Lower leg skin (tissue), 4 donors: Measurements from ENCODE around the gene CCL23. TPM values are rescaled to one million over a fixed set of nuclear protein-coding genes. Genes with fewer than 3 reads are reported as not detected.

Experiments
- DNase-seq, 2 donors: peaks; one replicate each; pipeline ENCODE4 v3.0.0-alpha.2; 2019; ENCODE audit warnings: low spot score in 2 of 2
- H3K4me3 ChIP-seq: fragments of 200-600 bp; sonication (generic); 2 replicates; pipeline ENCODE4 v1.5.1; 2017; ENCODE audit warnings: mild to moderate bottlenecking, low read depth; ENCODE audit not compliant: poor library complexity, severe bottlenecking
- POLR2A ChIP-seq, 2 donors: fragments of 450-650 bp; IDR thresholded peaks; one replicate each; pipeline ENCODE4 v1.6.1; 2016 to 2017; ENCODE audit warnings: antibody characterized with exemption in 2 of 2, mild to moderate bottlenecking in 1 of 2, moderate library complexity in 1 of 2
- WGBS, 2 donors: methylation state at CpG; one replicate each; pipeline ENCODE4 v1.1.5; 2018; 5-methylcytosine and 5-hydroxymethylcytosine counted together
- intact Hi-C: fragments of 100-400 bp; cut with DNase I; formaldehyde crosslinking; loops from one replicate; pipeline ENCODE4 v1.15.0; 2023; ENCODE audit warnings: low total_unique reads
- total RNA-seq, 4 donors: library from RNA; depleted of rRNA; stranded (reverse); fragments of >200 nt; gene quantifications; one replicate each; pipeline ENCODE4 v1.1.0, GENCODE V29; 2016
- TF ChIP-seq, protein P1 (sequence below), 3 donors: fragments of 450-650 bp; IDR thresholded peaks; one replicate each; pipeline ENCODE4 v1.5.1; 2016; ENCODE audit warnings: antibody characterized with exemption in 3 of 3, mild to moderate bottlenecking in 3 of 3, moderate library complexity in 2 of 3

Gene CCL23
- total RNA-seq, 4 donors from 2014 or later: 0.95 to 11.2 (median 3.9) TPM; not detected in 1

DNA sequence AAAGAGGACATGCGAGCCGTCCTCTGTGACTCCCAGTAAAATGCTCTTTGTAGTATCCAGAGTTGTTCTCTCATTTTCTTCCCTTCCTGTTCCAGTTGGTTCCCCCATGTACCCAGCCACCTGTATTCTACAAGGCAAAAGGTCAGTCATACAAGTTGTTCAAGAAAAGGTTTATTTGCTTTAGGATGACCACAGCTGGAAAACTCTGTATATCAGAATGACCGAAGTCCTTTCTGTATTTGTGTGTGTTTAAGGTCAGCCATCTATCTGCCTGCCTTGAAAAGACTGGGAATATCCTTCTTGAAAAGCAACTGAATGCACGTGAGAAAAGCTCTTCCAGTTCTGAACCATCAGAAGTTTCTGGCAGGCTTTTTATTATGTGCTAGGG is 44.8 kb downstream of the CCL23 start:
- H3K4me3 ChIP-seq: no peak overlapping the region
- no peak for TF ChIP-seq POLR2A (IDR thresholded peaks at IDR 0.05)
- TF ChIP-seq, protein P1, sequence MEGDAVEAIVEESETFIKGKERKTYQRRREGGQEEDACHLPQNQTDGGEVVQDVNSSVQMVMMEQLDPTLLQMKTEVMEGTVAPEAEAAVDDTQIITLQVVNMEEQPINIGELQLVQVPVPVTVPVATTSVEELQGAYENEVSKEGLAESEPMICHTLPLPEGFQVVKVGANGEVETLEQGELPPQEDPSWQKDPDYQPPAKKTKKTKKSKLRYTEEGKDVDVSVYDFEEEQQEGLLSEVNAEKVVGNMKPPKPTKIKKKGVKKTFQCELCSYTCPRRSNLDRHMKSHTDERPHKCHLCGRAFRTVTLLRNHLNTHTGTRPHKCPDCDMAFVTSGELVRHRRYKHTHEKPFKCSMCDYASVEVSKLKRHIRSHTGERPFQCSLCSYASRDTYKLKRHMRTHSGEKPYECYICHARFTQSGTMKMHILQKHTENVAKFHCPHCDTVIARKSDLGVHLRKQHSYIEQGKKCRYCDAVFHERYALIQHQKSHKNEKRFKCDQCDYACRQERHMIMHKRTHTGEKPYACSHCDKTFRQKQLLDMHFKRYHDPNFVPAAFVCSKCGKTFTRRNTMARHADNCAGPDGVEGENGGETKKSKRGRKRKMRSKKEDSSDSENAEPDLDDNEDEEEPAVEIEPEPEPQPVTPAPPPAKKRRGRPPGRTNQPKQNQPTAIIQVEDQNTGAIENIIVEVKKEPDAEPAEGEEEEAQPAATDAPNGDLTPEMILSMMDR (IDR thresholded peaks at IDR 0.05): no peak
- no peak for DNase-seq
- 79 to 80% methylated on average over 4 of the region's 4 CpGs for WGBS, 2 donors
- intact Hi-C loops: no loop called here

DNA sequence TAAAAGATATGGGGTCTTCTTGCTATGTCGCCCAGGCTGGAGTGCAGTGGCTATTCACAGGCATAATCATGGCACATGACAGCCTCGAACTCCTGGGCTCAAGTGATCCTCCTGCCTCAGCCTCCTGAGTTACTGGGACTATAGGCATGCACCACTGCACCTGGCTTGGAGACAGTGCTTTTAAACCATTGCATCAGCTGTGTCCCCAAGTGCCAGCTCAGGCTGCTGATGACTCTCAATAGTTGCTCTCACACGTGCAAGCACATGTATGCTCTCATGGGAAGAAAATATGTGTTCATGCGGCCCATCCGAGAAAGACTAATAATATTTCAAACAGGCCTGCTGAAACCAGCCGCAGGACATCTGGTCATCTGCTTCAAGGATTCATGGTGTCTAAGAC is 45.2 kb downstream of the CCL23 start:
- intact Hi-C loops: no loop called here
- WGBS, 2 donors: 85 to 89% methylated on average over 6 of the region's 6 CpGs
- H3K4me3 ChIP-seq: no peak overlapping the region
- DNase-seq: peak in 1 of 2 donors; percentile 48
- TF ChIP-seq, protein P1 (IDR thresholded peaks at IDR 0.05): no peak
- no peak for TF ChIP-seq POLR2A (IDR thresholded peaks at IDR 0.05)

- no peak overlapping the region for H3K4me3 ChIP-seq
- WGBS, 2 donors: 79 to 83% methylated on average over 1 of the region's 1 CpG
- intact Hi-C loops: no loop called here
- DNase-seq: no peak
- no peak for TF ChIP-seq POLR2A (IDR thresholded peaks at IDR 0.05)
- TF ChIP-seq, protein P1 (IDR thresholded peaks at IDR 0.05): no peak
Observed at GRCh38 chr17:35972066-35972465, 45.7 kb downstream of the CCL23 start.

DNA sequence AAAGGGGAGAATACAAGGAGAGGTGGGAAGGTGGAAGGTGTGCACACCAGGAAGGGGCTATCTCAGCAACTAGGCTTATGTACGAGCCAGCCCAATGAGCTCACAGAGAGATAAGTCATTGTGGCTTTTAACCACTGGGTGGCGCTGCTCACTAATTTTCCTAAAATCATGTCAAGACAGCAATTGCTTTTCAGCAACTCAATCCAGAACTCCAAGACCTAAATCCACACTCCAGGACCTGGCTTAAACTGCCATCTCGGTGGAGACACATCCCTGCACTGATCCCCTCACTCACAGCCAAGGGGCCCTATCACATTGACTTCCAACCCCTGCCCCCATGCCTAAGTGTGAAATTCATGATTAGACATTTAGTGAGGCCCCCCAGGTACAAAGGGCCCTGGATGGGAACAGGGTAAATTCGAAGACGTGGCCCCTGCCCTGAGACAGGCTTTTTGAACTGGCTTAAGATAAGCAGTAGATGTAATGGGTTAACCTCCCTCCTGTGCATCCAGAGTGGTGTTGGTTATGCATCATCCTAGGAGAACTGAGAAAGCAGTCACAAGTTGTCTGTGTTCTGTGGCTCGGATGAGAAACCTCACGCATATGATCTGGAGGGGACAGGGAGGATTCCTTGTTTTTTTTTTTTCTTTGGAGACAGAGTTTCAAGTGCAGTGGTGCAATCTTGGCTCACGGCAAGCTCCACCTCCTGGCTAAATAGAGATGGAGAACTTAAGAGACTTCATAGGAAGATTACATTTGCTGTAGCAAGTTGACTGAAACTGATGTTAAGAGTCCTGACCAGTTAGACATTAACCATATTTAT is 48.0 kb downstream of the CCL23 start:
- intact Hi-C loops: loop anchor here (10.0 kb wide), 1 partner anchor 515 kb away; the partner anchor contains the start of gene ZNHIT3
- 43 to 44% methylated on average over 8 of the region's 8 CpGs for WGBS, 2 donors
- no peak overlapping the region for H3K4me3 ChIP-seq

DNA sequence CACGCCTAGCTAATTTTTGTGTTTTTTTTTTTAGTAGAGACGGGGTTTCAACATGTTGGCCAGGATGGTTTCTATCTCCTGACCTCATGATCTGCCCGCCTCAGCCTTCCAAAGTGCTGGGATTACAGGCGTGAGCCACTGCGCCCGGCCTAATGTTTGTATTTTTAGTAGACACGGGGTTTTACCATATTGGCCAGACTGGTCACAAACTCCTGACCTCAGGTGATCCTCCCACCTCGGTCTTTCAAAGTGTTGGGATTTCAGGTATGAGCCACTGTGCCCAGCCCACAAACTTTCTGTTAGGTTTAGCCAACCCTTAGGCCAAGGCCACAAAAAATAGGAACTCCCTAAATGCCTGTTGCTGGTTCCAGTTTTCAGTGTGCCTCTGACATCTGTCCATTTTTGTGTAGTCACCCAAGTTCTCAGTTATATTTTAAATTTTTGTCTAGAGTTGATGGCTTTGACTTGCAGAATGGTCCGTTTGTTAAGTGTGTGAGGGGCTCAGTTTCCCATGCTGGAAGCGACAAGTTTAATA is 49.2 kb downstream of the CCL23 start:
- WGBS, 2 donors: 80 to 88% methylated on average over 10 of the region's 10 CpGs
- no peak overlapping the region for H3K4me3 ChIP-seq
- TF ChIP-seq, protein P1 (IDR thresholded peaks at IDR 0.05): no peak
- no peak for TF ChIP-seq POLR2A (IDR thresholded peaks at IDR 0.05)
- intact Hi-C loops: loop anchor here (10.0 kb wide), 1 partner anchor 516 kb away; the partner anchor contains the start of gene ZNHIT3
- DNase-seq: peak in 1 of 2 donors; percentile 37

More for the DNA sequence above, 48.0 kb downstream of the CCL23 start:
- TF ChIP-seq POLR2A (IDR thresholded peaks at IDR 0.05): no peak
- TF ChIP-seq, protein P1 (IDR thresholded peaks at IDR 0.05): no peak
- DNase-seq: peak; percentile 75 to 93
